GM18858 (cell line): ENCODE data around the gene PIEZO2.

Experiments
- ATAC-seq: cut with Tn5 transposase; IDR thresholded peaks from one replicate; pipeline ENCODE4 v1.9.1; 2021; ENCODE audit not compliant: unreplicated experiment

The PIEZO2 gene

GRCh38 chr18:11033503-11033902 lies 115.9 kb downstream of the PIEZO2 start:
- ATAC-seq = no peak

GRCh38 chr18:11031966-11032365 lies 117.4 kb downstream of the PIEZO2 start:
- ATAC-seq = no peak

- no peak for ATAC-seq
These were observed 120.3 kb downstream of the PIEZO2 start for GRCh38 chr18:11029021-11029420.

GRCh38 chr18:11027862-11028261 lies 121.5 kb downstream of the PIEZO2 start:
- peak; percentile 92 for ATAC-seq

- no peak for ATAC-seq
These were observed 123.7 kb downstream of the PIEZO2 start for GRCh38 chr18:11025671-11026070.

- ATAC-seq = no peak
These were observed 124.3 kb downstream of the PIEZO2 start for GRCh38 chr18:11024928-11025669.

- no peak for ATAC-seq
These were observed 127.9 kb downstream of the PIEZO2 start for GRCh38 chr18:11021477-11021876.

GRCh38 chr18:11020877-11021414 lies 128.4 kb downstream of the PIEZO2 start:
- no peak for ATAC-seq

- no peak for ATAC-seq
These were observed 129.1 kb downstream of the PIEZO2 start for GRCh38 chr18:11020161-11020853.

GRCh38 chr18:11019295-11020105 lies 129.9 kb downstream of the PIEZO2 start:
- ATAC-seq = no peak

- ATAC-seq = no peak
These were observed 139.5 kb downstream of the PIEZO2 start for GRCh38 chr18:11009869-11010268.

- no peak for ATAC-seq
These were observed 140.2 kb downstream of the PIEZO2 start for GRCh38 chr18:11009147-11009546.

GRCh38 chr18:11008505-11008904 lies 140.9 kb downstream of the PIEZO2 start:
- no peak for ATAC-seq

GRCh38 chr18:11005528-11005927 lies 143.8 kb downstream of the PIEZO2 start:
- no peak for ATAC-seq

GRCh38 chr18:11004951-11005350 lies 144.4 kb downstream of the PIEZO2 start:
- ATAC-seq = no peak

GRCh38 chr18:11004294-11004693 lies 145.1 kb downstream of the PIEZO2 start:
- ATAC-seq = no peak

GRCh38 chr18:11002796-11003195 lies 146.6 kb downstream of the PIEZO2 start:
- ATAC-seq = no peak

GRCh38 chr18:11002277-11002676 lies 147.1 kb downstream of the PIEZO2 start:
- ATAC-seq = no peak

GRCh38 chr18:11000071-11000470 lies 149.3 kb downstream of the PIEZO2 start:
- no peak for ATAC-seq

- ATAC-seq = no peak
These were observed 151.5 kb downstream of the PIEZO2 start for GRCh38 chr18:10997885-10998284.

GRCh38 chr18:10995550-10995949 lies 153.8 kb downstream of the PIEZO2 start:
- no peak for ATAC-seq
